NK-92 (cell line): Measurements from ENCODE around the gene FCAR.
"Not testable (repeated sequence)": the region's sequence is repeated elsewhere in the genome, so short reads cannot be mapped to it uniquely, and the experiment has no call there.

ENCODE experiments used
- DNase-seq: peaks from one replicate; lab custom pipeline; 2025; ENCODE audit not compliant: unreplicated experiment; lab: John Stamatoyannopoulos, UW

FCAR gene

GRCh38 chr19:54893406-54893805 lies 19.4 kb downstream of the FCAR start:
- DNase-seq: no peak

DNA sequence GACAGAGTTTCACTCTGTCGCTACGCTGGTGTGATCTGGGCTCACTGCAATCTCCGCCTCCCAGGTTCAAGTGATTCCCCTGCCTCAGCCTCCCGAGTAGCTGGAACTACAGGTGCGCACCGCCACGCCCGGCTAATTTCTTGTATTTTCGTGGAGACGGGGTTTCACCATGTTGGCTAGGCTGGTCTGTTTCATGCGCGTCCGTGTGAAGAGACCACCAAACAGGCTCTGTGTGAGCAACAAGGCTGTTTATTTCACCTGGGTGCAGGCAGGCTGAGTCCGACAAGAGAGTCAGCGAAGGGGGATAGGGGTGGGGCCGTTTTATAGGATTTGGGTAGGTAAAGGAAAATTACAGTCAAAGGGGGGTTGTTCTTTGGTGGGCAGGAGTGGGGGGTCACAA lies 20.1 kb downstream of the FCAR start:
- DNase-seq: not testable (repeated sequence)

DNA sequence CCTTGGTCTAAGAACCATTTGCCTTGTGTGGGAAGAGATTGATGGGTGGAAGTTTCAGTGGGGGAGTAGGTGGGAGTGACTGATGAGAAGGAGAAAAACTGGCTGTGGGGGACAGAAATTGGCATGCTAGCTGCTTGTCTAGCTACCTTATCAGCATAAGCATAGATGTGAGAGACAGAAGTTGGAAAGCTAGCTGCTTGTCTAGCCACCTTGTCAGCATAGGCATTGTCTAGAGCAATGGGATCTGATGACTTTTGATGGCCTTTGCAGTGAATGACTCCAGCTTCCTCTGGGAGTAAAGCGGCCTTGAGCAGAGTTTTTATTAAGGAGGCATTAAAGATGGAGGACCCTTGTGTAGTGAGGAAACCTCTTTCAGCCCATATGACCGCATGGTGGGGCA lies 22.0 kb downstream of the FCAR start:
- no peak for DNase-seq

GRCh38 chr19:54898685-54899084 lies 24.6 kb downstream of the FCAR start:
- DNase-seq: not testable (repeated sequence)

GRCh38 chr19:54899646-54900045 lies 25.6 kb downstream of the FCAR start:
- not testable (repeated sequence) for DNase-seq

DNA sequence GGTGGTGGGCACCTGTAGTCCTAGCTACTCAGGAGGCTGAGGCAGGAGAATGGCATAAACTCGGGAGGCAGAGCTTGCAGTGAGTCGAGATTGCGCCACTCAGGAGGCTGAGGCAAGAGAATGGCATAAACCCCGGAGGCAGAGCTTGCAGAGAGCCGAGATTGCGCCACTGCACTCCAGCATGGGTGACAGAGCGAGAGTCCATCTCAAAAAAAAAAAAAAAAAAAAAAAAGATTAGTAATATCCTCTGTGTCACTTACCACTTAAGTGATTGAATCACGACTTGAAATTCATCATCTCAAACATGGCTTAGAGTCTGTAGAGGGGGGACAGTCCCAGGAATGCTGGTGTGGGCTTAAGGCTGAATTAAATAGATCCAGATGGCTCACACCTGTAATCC lies 27.1 kb downstream of the FCAR start:
- not testable (repeated sequence) for DNase-seq

GRCh38 chr19:54902061-54902460 lies 28.0 kb downstream of the FCAR start:
- no peak for DNase-seq

DNA sequence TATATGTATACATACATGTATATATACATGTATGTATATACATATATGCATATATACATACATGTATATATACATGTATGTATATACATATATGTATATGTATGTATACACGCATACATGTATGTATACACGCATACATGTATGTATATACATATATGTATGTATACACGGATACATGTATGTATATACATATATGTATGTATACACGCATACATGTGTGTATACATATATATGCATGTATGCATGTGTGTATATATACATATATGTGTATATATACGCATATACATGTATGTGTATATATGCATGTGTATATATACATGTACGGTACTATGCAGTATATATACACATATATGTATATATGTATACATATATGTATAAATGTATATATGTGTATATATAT lies 29.3 kb downstream of the FCAR start:
- DNase-seq: no peak

GRCh38 chr19:54904261-54904660 lies 30.2 kb downstream of the FCAR start:
- DNase-seq: not testable (repeated sequence)

GRCh38 chr19:54905421-54905802 lies 31.4 kb downstream of the FCAR start:
- no peak for DNase-seq

DNA sequence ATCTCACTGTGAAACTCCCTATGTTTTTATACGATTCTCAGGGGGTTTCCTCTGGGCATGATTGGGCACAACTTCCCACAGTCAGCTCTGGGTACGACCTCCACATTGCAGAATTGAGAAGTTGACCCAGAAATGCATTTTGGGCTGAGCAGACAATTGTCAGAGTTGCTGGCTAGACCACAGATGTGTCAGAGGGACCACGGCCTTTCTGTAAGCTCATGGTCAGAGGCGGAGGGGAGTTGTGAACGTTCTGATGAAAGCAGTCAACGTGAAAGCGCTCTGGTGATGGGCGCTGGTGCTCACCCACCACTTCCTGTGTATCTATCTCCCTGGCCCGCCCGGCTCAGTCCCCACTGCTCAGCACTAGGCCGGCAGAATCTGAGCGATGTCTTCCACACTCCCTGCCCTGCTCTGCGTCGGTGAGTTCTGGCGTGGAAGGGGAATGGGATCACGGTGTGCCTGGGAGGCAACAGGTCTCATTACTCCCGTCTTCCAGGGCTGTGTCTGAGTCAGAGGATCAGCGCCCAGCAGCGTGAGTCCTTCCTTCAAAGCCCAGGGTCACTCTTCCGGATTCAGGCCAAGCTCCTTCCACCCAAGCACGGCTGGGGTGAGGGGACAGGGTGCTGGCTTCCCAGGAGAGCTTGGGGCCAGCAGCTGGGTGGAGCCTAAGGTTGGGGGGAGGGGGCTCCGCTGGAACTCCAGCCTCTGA lies 31.9 kb downstream of the FCAR start, which contains the start of gene NCR1:
TSS of gene NCR1 (plus strand) at position 346 of the 709 bp plus-strand sequence. CDS start at position 386, 40 bp downstream.
- no peak for DNase-seq

DNA sequence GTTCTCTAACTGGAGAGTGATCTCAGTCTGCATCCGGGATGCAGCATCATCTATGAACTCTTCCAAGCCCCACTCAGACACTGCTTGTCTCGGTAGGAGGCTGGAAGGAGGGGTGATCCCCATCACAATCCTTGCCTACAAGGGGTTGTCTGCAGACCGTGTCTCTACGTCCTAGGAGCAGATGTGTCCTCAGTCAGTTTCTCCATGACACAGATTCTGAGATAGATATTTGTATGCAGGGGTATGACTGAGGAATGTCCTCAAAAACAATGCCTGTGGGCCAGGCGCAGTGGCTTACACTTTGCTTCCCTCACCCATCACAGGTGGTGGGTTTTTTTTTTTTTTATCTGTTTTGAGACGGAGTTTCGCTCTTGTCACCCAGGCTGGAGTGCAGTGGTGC lies 32.8 kb downstream of the FCAR start:
- DNase-seq: no peak

- DNase-seq: not testable (repeated sequence)
Measured at GRCh38 chr19:54907899-54908298, 33.9 kb downstream of the FCAR start.

DNA sequence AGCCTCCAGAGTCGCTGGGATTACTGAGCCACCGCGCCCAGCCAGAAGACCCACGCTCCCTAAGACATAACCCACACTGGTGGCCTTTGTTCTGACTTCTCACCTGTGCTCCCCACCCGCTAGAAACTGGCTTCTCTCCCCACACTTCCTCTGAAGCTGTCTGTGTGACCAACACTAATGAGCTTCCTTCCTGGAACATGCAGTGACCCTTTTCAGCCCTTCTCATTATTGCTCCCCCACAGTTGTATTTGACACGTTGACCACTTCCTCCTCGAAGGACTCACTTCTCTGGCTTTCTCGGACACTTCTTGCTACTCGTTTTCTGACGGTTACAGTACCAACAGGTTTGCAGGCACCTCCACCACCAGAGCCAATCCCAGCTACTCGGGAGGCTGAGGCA lies 42.8 kb downstream of the FCAR start:
- DNase-seq: no peak

DNA sequence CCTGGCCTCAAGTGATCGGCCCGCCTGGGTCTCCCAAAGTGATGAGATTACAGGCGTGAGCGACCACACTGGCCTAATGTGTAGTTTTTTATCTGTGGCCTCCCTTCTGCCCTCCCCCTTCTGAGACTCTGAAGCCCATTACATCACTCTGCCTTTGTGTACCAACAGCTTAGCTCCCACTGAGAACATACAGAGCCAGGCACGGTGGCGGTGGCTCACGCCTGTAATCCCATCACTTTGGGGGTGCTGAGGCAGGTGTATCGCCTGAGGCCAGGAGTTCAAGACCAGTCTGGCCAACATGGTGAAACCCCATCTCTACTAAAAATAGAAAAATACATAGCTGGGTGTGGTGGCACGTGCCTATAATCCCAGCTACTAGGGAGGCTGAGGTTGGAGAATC lies 44.5 kb downstream of the FCAR start:
- no peak for DNase-seq

GRCh38 chr19:54919646-54920563 lies 45.9 kb downstream of the FCAR start:
- DNase-seq: not testable (repeated sequence)

DNA sequence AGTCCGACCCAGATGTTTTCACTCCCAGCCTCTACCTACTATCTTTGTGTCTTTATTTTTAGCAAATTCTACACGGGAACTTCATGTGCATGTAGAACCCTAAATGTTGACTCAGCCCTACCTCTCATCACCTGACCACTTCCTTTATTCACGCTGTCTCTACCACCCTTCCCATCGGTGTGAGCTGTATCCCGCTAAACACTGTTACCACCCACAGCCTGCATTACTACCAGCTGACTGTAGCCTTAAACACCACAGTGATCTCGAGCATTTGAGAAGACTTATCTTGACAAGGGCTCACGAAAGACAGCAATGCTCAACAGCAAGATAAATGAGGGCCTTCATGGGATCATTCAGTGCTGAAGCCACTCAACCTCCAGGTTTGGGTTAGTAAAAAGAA lies 47.0 kb downstream of the FCAR start:
- no peak for DNase-seq

- no peak for DNase-seq
Measured at GRCh38 chr19:54923276-54923675, 49.2 kb downstream of the FCAR start.

DNA sequence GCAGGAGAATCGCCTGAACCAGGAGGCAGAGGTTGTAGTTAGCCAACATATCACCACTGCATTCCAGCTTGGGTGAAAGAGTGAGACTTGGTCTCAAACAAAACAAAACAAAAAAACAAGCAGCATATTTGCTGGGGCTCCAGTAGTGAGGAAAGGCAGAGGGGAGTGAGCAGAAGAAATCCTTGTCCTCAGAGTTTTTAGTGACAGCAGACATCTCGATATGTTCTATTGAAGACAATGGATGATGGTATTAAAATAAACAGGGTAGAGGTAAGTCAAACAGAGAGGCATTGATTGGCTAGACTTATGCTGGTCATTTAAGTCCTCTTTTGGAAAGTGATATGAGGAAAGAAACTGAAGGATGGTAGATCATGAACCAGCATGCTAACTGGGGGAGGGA lies 54.3 kb downstream of the FCAR start:
- DNase-seq: no peak

GRCh38 chr19:54937926-54938325 lies 63.9 kb downstream of the FCAR start:
- DNase-seq: no peak

DNA sequence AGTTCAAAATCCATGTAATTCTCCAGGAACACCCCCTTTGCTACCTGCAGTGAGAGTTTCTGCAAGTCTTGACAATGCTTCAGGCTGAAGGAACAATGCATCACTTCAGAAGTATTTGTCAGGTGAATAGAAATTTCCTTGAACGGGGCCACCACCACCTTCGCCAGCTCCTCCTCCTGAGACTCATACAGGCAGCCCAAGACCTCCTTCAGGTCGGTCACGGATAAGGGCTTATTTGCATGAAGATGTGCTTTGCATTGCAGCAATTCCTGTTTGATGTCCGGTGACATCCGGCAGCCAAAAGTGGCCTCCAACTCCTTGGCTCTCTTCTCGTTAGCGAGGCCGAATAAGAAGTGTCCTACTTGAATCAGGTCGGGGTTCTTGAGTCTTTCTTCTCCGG lies 64.9 kb downstream of the FCAR start:
- DNase-seq: no peak

DNA sequence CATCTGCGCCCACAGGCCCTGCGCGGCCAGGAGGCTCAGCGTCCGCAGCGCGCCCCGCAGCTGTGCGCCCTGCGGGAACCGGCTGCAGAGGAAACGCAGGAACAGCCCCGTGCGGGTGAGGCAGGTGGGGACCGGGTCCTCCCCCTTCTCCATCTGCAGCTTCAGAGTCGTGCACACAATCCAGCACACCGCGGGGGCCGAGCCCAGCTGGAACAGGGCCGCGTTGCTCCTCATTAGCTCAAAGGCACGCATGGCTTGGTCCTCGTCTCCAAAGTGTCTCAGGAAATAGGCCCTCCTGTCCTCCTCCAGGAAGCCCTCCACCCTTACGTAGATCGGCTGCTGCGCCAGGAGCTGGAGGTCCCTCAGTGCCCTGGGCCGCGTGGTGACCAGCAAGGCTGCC lies 65.5 kb downstream of the FCAR start:
- DNase-seq: not testable (repeated sequence)
